Esophagus squamous epithelium (tissue), 5 donors: ENCODE data around the gene CCDC197. TPM values are rescaled to one million over a fixed set of nuclear protein-coding genes. Genes with fewer than 3 reads are reported as not detected.

ENCODE experiments used
- DNase-seq: peaks from one replicate; lab custom pipeline; 2025; lab: John Stamatoyannopoulos, UW
- H3K27ac ChIP-seq, 4 donors: fragments of 200-600 bp; sonication (generic); one replicate each; pipeline ENCODE4 v1.5.1; 2016 to 2019; ENCODE audit warnings: mild to moderate bottlenecking in 1 of 4
- H3K27me3 ChIP-seq, 4 donors: fragments of 200-600 bp; sonication (generic); 1 replicate in 3 of 4; 2 replicates in 1 of 4; pipeline versions ENCODE4 v1.5.1 to v1.6.0; 2017 to 2021; ENCODE audit warnings: antibody characterized with exemption in 1 of 4
- H3K36me3 ChIP-seq, 3 donors: fragments of 200-600 bp; sonication (generic); one replicate each; pipeline ENCODE4 v1.5.1; 2016 to 2019
- H3K4me1 ChIP-seq, 3 donors: fragments of 200-600 bp; sonication (generic); one replicate each; pipeline ENCODE4 v1.5.1; 2017 to 2019
- H3K4me3 ChIP-seq, 4 donors: fragments of 200-600 bp; sonication (generic); 1 replicate in 3 of 4; 2 replicates in 1 of 4; pipeline ENCODE4 v1.5.1; 2016 to 2019; ENCODE audit warnings: mild to moderate bottlenecking in 2 of 4, moderate library complexity in 1 of 4
- H3K9me3 ChIP-seq, 3 donors: fragments of 200-600 bp; sonication (generic); one replicate each; pipeline ENCODE4 v1.5.1; 2016 to 2019
- POLR2A ChIP-seq, 4 donors: fragments of 450-650 bp; IDR thresholded peaks; one replicate each; pipeline ENCODE4 v1.6.1; 2017; ENCODE audit warnings: antibody characterized with exemption in 4 of 4, mild to moderate bottlenecking in 4 of 4, moderate library complexity in 3 of 4
- WGBS, 2 donors: methylation state at CpG; one replicate each; pipeline ENCODE4 v1.1.5; 2018; 5-methylcytosine and 5-hydroxymethylcytosine counted together
- intact Hi-C: fragments of 100-400 bp; cut with DNase I; formaldehyde crosslinking; loops from one replicate; pipeline ENCODE4 v1.15.0; 2022
- total RNA-seq, 4 donors: library from RNA; depleted of rRNA; stranded (reverse); fragments of >200 nt; gene quantifications; one replicate each; pipeline ENCODE4 v1.1.0, GENCODE V29; 2016
- TF ChIP-seq, protein P1 (sequence below), 6 experiments: fragments of 450-650 bp in 4 of 6; fragments of 200-600 bp in 2 of 6; sonication (generic) in 2 of 6; IDR thresholded peaks; one replicate each; pipeline ENCODE4 v1.5.1; 2016 to 2019; ENCODE audit warnings: antibody characterized with exemption in 6 of 6, mild to moderate bottlenecking in 4 of 6, moderate library complexity in 4 of 6
- donor health status: DM: yes; HTN: yes; CAD: no.

Gene CCDC197
- total RNA-seq, 4 donors from 2014 or later = not detected

DNA sequence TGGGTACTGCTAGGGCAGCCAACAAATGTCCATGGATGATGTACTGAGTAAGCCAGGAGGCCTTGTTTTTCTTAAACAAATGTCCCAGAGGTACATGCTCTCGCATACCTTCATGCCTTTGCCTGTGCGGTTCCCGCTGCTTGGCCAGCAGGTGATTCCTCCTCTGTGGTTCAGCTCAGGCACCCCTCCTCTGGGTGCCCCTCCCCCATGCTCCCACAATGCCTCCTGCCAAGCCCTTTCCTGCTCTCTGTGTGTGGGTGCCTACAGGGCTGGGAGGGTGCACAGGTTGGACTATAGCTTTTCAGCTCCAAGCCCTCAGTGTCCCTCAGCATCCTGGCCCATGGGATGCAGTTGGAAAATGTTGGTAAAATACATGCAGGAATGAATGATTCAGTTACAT lies 44.3 kb upstream of the CCDC197 start:
- DNase-seq = no peak
- intact Hi-C loops = no loop called here
- no peak overlapping the region for H3K27ac ChIP-seq
- WGBS, 2 donors = 17 to 59% methylated on average over 3 of the region's 3 CpGs
- H3K4me1 ChIP-seq = peaks cover 0 to 66% (median 23%) of the 10 kb centered on the region in 3 donors
- peaks cover 0 to 14% (median 0%) of the 10 kb centered on the region in 4 donors for H3K27me3 ChIP-seq
- TF ChIP-seq, protein P1, sequence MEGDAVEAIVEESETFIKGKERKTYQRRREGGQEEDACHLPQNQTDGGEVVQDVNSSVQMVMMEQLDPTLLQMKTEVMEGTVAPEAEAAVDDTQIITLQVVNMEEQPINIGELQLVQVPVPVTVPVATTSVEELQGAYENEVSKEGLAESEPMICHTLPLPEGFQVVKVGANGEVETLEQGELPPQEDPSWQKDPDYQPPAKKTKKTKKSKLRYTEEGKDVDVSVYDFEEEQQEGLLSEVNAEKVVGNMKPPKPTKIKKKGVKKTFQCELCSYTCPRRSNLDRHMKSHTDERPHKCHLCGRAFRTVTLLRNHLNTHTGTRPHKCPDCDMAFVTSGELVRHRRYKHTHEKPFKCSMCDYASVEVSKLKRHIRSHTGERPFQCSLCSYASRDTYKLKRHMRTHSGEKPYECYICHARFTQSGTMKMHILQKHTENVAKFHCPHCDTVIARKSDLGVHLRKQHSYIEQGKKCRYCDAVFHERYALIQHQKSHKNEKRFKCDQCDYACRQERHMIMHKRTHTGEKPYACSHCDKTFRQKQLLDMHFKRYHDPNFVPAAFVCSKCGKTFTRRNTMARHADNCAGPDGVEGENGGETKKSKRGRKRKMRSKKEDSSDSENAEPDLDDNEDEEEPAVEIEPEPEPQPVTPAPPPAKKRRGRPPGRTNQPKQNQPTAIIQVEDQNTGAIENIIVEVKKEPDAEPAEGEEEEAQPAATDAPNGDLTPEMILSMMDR (IDR thresholded peaks at IDR 0.05) = no peak
- no peak for TF ChIP-seq POLR2A (IDR thresholded peaks at IDR 0.05)
- no peak overlapping the region for H3K4me3 ChIP-seq
- H3K36me3 ChIP-seq = no peaks in the 10 kb centered on the region
- H3K9me3 ChIP-seq = no peaks in the 10 kb centered on the region

DNA sequence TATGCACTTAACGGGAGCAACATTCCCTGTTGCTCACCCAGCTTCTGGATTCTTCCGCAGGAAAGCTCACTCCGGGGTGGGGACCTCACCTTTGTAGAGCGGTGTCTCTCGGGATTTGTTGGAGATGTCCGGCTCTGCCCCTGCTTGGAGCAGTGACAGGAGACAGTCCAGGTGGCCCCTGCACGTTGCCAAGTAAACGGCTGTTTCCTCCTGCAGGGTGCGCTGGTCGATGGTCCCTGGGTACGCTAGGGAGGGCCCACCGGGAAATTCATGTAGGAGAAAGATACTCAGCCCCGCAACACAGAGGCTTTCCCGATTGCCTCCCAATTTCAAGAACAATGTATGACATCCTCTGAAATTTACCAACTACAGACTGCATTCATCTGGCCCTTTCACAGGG lies 43.8 kb upstream of the CCDC197 start:
- Histone ChIP-seq H3K9me3 (no peaks in the 10 kb centered on the region), H3K4me3 (no peak overlapping the region), H3K36me3 (no peaks in the 10 kb centered on the region), H3K27me3 (peaks cover 0 to 14% (median 0%) of the 10 kb centered on the region in 4 donors), H3K4me1 (peaks cover 0 to 67% (median 23%) of the 10 kb centered on the region in 3 donors), H3K27ac (peak overlapping the region in 2 of 4 donors; percentile 50 to 88)
- TF ChIP-seq POLR2A (IDR thresholded peaks at IDR 0.05) = no peak
- TF ChIP-seq, protein P1 (IDR thresholded peaks at IDR 0.05) = no peak
- intact Hi-C loops = no loop called here
- 40 to 78% methylated on average over 1 to 5 of the region's 14 CpGs for WGBS, 2 donors
- no peak for DNase-seq

DNA sequence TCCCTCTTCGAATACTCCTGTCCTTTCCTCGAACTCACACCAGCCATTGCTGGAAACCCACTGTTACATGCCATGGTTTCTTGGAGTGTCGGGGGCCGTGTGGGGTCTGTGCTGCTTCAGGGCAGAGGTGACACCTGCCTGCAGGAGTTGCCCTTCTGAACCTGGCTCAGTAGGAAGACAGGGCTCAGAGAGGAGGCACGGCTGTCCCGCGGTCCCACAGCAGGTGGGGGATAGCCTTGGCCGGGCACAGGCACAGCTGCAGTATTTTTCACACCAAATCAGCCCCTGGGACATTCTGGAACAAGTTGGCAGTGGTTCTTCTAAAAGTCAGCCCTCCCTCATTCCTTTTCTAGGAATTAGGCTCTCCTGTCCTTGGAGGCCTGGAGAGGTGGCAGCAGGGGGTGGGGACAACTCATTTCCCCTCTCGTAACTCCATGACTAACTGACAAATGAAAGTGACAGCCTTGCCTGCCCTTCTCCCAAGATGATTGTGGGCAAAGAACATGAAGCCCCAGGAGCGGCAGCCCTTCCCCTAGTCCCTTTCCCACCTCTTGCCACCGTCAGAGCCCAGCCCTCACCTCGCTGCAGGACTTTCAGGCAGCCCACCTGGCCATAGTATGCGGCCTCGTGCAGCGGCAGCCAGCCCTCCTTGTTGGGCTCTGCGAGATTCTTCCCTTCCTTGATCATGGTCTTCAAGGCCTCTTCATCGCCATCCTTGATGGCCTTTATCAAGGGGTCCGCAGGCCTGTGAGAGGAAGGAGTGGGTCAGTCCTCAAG lies 43.2 kb upstream of the CCDC197 start:
- Histone ChIP-seq H3K9me3 (no peaks in the 10 kb centered on the region), H3K27ac (peak overlapping the region in 3 of 4 donors; percentile 50 to 88 (median 51)), H3K4me3 (peak overlapping the region in 1 of 4 donors; percentile 2), H3K4me1 (peaks cover under 1 to 68% (median 28%) of the 10 kb centered on the region in 3 donors), H3K36me3 (no peaks in the 10 kb centered on the region), H3K27me3 (peaks cover 0 to 14% (median 0%) of the 10 kb centered on the region in 4 donors)
- DNase-seq = no peak
- WGBS, 2 donors = 80 to 89% methylated on average over 9 to 10 of the region's 18 CpGs
- TF ChIP-seq, protein P1 (IDR thresholded peaks at IDR 0.05) = no peak
- TF ChIP-seq POLR2A (IDR thresholded peaks at IDR 0.05) = no peak
- intact Hi-C loops = no loop called here

DNA sequence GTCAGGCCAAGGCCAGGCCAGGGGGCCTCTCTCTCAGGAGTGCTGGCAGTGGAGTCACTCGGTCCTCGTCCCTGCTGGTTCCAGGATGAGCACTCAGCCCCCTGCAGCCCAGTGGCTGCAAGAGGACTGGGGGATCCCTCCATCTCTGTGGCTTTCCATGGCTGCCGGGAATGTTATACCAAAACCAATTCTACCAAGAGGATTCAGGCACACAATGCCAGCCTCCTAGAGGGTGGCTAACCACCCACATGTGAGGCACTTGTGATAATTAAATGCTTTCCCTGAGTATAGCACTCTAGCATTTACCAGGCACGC lies 42.6 kb upstream of the CCDC197 start:
- no peaks in the 10 kb centered on the region for H3K9me3 ChIP-seq
- no peaks in the 10 kb centered on the region for H3K36me3 ChIP-seq
- peaks cover 6 to 73% (median 34%) of the 10 kb centered on the region in 3 donors for H3K4me1 ChIP-seq
- H3K27ac ChIP-seq = peak overlapping the region in 3 of 4 donors; percentile 50 to 88 (median 51)
- peaks cover 0 to 14% (median 0%) of the 10 kb centered on the region in 4 donors for H3K27me3 ChIP-seq
- 88% methylated on average over 2 of the region's 4 CpGs for WGBS, 2 donors
- peak overlapping the region in 1 of 4 donors; percentile 15 for H3K4me3 ChIP-seq
- intact Hi-C loops = no loop called here
- DNase-seq = no peak
- TF ChIP-seq, protein P1 (IDR thresholded peaks at IDR 0.05) = no peak
- no peak for TF ChIP-seq POLR2A (IDR thresholded peaks at IDR 0.05)
